Astrocyte (in vitro differentiated cells and primary cell): ENCODE results near the gene EVC. TPM values are rescaled to one million over a fixed set of nuclear protein-coding genes. Genes with fewer than 3 reads are reported as not detected.

Experiments
- DNase-seq: peaks from one replicate; pipeline ENCODE4 v3.0.0-alpha.2; 2010; ENCODE audit warnings: low read depth
- FAIRE-seq: peaks from 2 replicates; lab custom pipeline; 2011; peaks lifted over from hg19 to GRCh38; lab: Jason Lieb, UNC
- H2AFZ ChIP-seq: 2 replicates; pipeline ENCODE4 v1.6.0; 2012; ENCODE audit warnings: low read depth, low read length, inconsistent platforms
- H3K27ac ChIP-seq: 2 replicates; pipeline ENCODE4 v1.5.1; 2011; ENCODE audit warnings: low read depth, low read length, inconsistent platforms
- H3K27me3 ChIP-seq: 2 replicates; pipeline ENCODE4 v1.6.0; 2011; ENCODE audit warnings: low read length, inconsistent platforms; ENCODE audit not compliant: insufficient read depth
- H3K36me3 ChIP-seq: 2 replicates; pipeline ENCODE4 v1.5.1; 2011; ENCODE audit warnings: low read length, inconsistent platforms; ENCODE audit not compliant: insufficient read depth
- H3K4me1 ChIP-seq: 2 replicates; pipeline ENCODE4 v1.5.1; 2011; ENCODE audit warnings: low read length, inconsistent platforms; ENCODE audit not compliant: insufficient read depth
- H3K4me2 ChIP-seq: 2 replicates; pipeline ENCODE4 v1.6.0; 2012; ENCODE audit warnings: low read length, inconsistent platforms
- H3K4me3 ChIP-seq: 2 replicates; pipeline ENCODE4 v1.5.1; 2011; ENCODE audit warnings: low read depth, mild to moderate bottlenecking, low read length, inconsistent platforms; ENCODE audit not compliant: insufficient read depth
- H3K79me2 ChIP-seq: 2 replicates; pipeline ENCODE4 v1.6.0; 2012; ENCODE audit warnings: mild to moderate bottlenecking, low read length, inconsistent platforms; ENCODE audit not compliant: insufficient read depth
- H3K9ac ChIP-seq: 2 replicates; pipeline ENCODE4 v1.6.0; 2012; ENCODE audit warnings: mild to moderate bottlenecking, low read length, inconsistent platforms
- H3K9me3 ChIP-seq: 2 replicates; pipeline ENCODE4 v1.5.1; 2012; ENCODE audit warnings: low read depth, mild to moderate bottlenecking, low read length, inconsistent platforms; ENCODE audit not compliant: insufficient read depth
- H4K20me1 ChIP-seq: 2 replicates; pipeline ENCODE4 v1.6.0; 2012; ENCODE audit warnings: low read length, inconsistent platforms; ENCODE audit not compliant: insufficient read depth
- H3K27ac Mint-ChIP-seq: one replicate; pipeline ENCODE4 v1.8.0; 2021; ENCODE audit warnings: mild to moderate bottlenecking, mixed read lengths; ENCODE audit not compliant: unreplicated experiment
- H3K27me3 Mint-ChIP-seq: one replicate; pipeline ENCODE4 v1.8.0; 2021; ENCODE audit warnings: low read depth, mixed read lengths; ENCODE audit not compliant: unreplicated experiment
- H3K36me3 Mint-ChIP-seq: one replicate; pipeline ENCODE4 v1.8.0; 2021; ENCODE audit warnings: low read depth, mixed read lengths; ENCODE audit not compliant: unreplicated experiment
- H3K4me1 Mint-ChIP-seq: one replicate; pipeline ENCODE4 v1.8.0; 2021; ENCODE audit warnings: low read depth, mixed read lengths; ENCODE audit not compliant: unreplicated experiment
- H3K4me3 Mint-ChIP-seq: one replicate; pipeline ENCODE4 v1.8.0; 2021; ENCODE audit warnings: mild to moderate bottlenecking, moderate library complexity, mixed read lengths; ENCODE audit not compliant: unreplicated experiment
- H3K9me3 Mint-ChIP-seq: one replicate; pipeline ENCODE4 v1.8.0; 2021; ENCODE audit warnings: mild to moderate bottlenecking, mixed read lengths; ENCODE audit not compliant: unreplicated experiment
- CTCF ChIP-seq: IDR thresholded peaks from 2 replicates; pipeline ENCODE4 v1.5.1; 2011; ENCODE audit warnings: low read depth, mild to moderate bottlenecking, inconsistent platforms, low read length, moderate library complexity; ENCODE audit not compliant: insufficient read depth
- EZH2 ChIP-seq: IDR thresholded peaks from 2 replicates; pipeline ENCODE4 v1.6.1; 2012; ENCODE audit warnings: mild to moderate bottlenecking, low read length, inconsistent platforms; ENCODE audit not compliant: insufficient read depth
- total RNA-seq: library from RNA; stranded (reverse); gene quantifications from 2 replicates; pipeline ENCODE4 v1.2.1, GENCODE V29; 2021

The EVC gene
- total RNA-seq, 1 donor from 2014 or later, result 23.9 TPM

GRCh38 chr4:5790546-5790857 lies 79.5 kb downstream of the EVC start:
- no peak overlapping the region for H3K9ac ChIP-seq
- no peak overlapping the region for H3K4me2 ChIP-seq
- H3K36me3 ChIP-seq, result peaks cover 29% of the 10 kb centered on the region
- no peaks in the 10 kb centered on the region for H3K27me3 Mint-ChIP-seq
- no peak for FAIRE-seq
- H3K4me1 Mint-ChIP-seq, result no peaks in the 10 kb centered on the region
- peaks cover 7% of the 10 kb centered on the region for H3K4me1 ChIP-seq
- no peaks in the 10 kb centered on the region for H3K79me2 ChIP-seq
- TF ChIP-seq EZH2, result no peak
- TF ChIP-seq CTCF, result no peak
- H3K27ac Mint-ChIP-seq, result no peak overlapping the region
- H3K9me3 ChIP-seq, result no peaks in the 10 kb centered on the region
- H3K36me3 Mint-ChIP-seq, result peaks cover 20% of the 10 kb centered on the region
- peaks cover 31% of the 10 kb centered on the region for H4K20me1 ChIP-seq
- H3K27me3 ChIP-seq, result no peaks in the 10 kb centered on the region
- no peak overlapping the region for H2AFZ ChIP-seq
- H3K4me3 Mint-ChIP-seq, result no peak overlapping the region
- DNase-seq, result no peak
- H3K9me3 Mint-ChIP-seq, result no peaks in the 10 kb centered on the region
- H3K4me3 ChIP-seq, result no peak overlapping the region
- no peak overlapping the region for H3K27ac ChIP-seq

GRCh38 chr4:5791654-5792053 lies 80.7 kb downstream of the EVC start:
- no peak overlapping the region for H3K27ac Mint-ChIP-seq
- H3K27me3 Mint-ChIP-seq, result no peaks in the 10 kb centered on the region
- H3K36me3 Mint-ChIP-seq, result peaks cover 20% of the 10 kb centered on the region

DNA sequence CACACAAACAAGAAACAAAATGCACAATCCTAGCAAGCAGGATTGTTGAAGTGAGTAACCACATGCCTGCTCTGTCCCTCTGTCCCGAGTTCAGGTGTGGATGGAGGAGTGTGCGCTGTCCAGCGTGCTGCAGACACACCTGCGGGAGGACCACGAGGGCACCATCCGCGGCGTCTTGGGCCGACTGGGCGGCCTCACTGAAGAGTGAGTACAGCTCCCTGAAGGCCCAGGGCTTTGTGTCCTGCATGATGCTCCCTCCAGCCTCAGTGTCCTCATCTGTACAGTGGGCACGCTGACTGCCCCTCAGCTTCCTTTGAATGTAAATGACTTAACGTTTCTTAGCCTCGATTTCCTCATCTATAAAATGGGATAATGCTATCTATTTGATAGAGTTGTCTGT lies 82.5 kb downstream of the EVC start:
- no peak overlapping the region for H3K4me3 ChIP-seq
- peaks cover 6% of the 10 kb centered on the region for H3K36me3 Mint-ChIP-seq
- peaks cover 43% of the 10 kb centered on the region for H3K36me3 ChIP-seq
- TF ChIP-seq EZH2, result no peak
- TF ChIP-seq CTCF, result no peak
- H3K4me1 Mint-ChIP-seq, result no peaks in the 10 kb centered on the region
- H3K27me3 Mint-ChIP-seq, result no peaks in the 10 kb centered on the region
- no peaks in the 10 kb centered on the region for H3K9me3 ChIP-seq
- H4K20me1 ChIP-seq, result peaks cover 25% of the 10 kb centered on the region
- H3K27ac Mint-ChIP-seq, result no peak overlapping the region
- no peak overlapping the region for H2AFZ ChIP-seq
- H3K4me2 ChIP-seq, result no peak overlapping the region
- no peaks in the 10 kb centered on the region for H3K9me3 Mint-ChIP-seq
- DNase-seq, result no peak
- no peak overlapping the region for H3K9ac ChIP-seq
- H3K4me3 Mint-ChIP-seq, result no peak overlapping the region
- no peak overlapping the region for H3K27ac ChIP-seq
- no peaks in the 10 kb centered on the region for H3K4me1 ChIP-seq
- H3K79me2 ChIP-seq, result no peaks in the 10 kb centered on the region
- FAIRE-seq, result no peak
- H3K27me3 ChIP-seq, result no peaks in the 10 kb centered on the region

More at GRCh38 chr4:5791654-5792053, 80.7 kb downstream of the EVC start:
- H3K4me3 ChIP-seq, result no peak overlapping the region
- no peaks in the 10 kb centered on the region for H3K4me1 ChIP-seq
- no peaks in the 10 kb centered on the region for H3K79me2 ChIP-seq
- Mint-ChIP-seq H3K9me3 (no peaks in the 10 kb centered on the region), H3K4me1 (no peaks in the 10 kb centered on the region), H3K4me3 (no peak overlapping the region)
- no peak overlapping the region for H3K9ac ChIP-seq
- DNase-seq (no peak), FAIRE-seq (no peak)
- H3K27ac ChIP-seq, result no peak overlapping the region
- no peaks in the 10 kb centered on the region for H3K27me3 ChIP-seq
- H3K4me2 ChIP-seq, result no peak overlapping the region
- no peak overlapping the region for H2AFZ ChIP-seq
- peaks cover 29% of the 10 kb centered on the region for H4K20me1 ChIP-seq
- TF ChIP-seq CTCF, result no peak
- TF ChIP-seq EZH2, result no peak
- peaks cover 33% of the 10 kb centered on the region for H3K36me3 ChIP-seq
- H3K9me3 ChIP-seq, result no peaks in the 10 kb centered on the region
